ENCODE results near the gene VWA2. TPM values are rescaled to one million over a fixed set of nuclear protein-coding genes. Genes with fewer than 3 reads are reported as not detected.

The VWA2 gene
- total RNA-seq, 1 donor from 2014 or later, result not detected

GRCh38 chr10:114206902-114207301 is 32.2 kb upstream of the VWA2 start:
- TF ChIP-seq CTCF (IDR thresholded peaks at IDR 0.05), result no peak
- POLR2A ChIA-PET, result no interaction called here
- H3K4me3 Mint-ChIP-seq, result no peak overlapping the region
- no peaks in the 10 kb centered on the region for H3K36me3 Mint-ChIP-seq (ENCODE audit: low read depth)
- no peaks in the 10 kb centered on the region for H3K4me1 Mint-ChIP-seq
- H3K27me3 Mint-ChIP-seq, result peaks cover 7% of the 10 kb centered on the region
- CTCF ChIA-PET, result no interaction called here
- no peaks in the 10 kb centered on the region for H3K9me3 Mint-ChIP-seq
- intact Hi-C loops (cut with micrococcal nuclease), result no loop called here
- DNase-seq (no peak), ATAC-seq (ENCODE audit: low read depth) (no peak)
- H3K27ac Mint-ChIP-seq, result no peak overlapping the region

GRCh38 chr10:114207349-114207748 is 31.7 kb upstream of the VWA2 start:
- ATAC-seq (ENCODE audit: low read depth) (no peak), DNase-seq (no peak)
- Mint-ChIP-seq H3K36me3 (ENCODE audit: low read depth) (no peaks in the 10 kb centered on the region), H3K9me3 (no peaks in the 10 kb centered on the region), H3K4me1 (no peaks in the 10 kb centered on the region), H3K4me3 (no peak overlapping the region), H3K27ac (no peak overlapping the region), H3K27me3 (peaks cover 7% of the 10 kb centered on the region)
- ChIA-PET CTCF (no interaction called here), POLR2A (no interaction called here)
- no peak for TF ChIP-seq CTCF (IDR thresholded peaks at IDR 0.05)
- intact Hi-C loops (cut with micrococcal nuclease), result no loop called here

GRCh38 chr10:114208351-114208750 is 30.7 kb upstream of the VWA2 start:
- POLR2A ChIA-PET, result no interaction called here
- no peak for DNase-seq
- no peaks in the 10 kb centered on the region for H3K4me1 Mint-ChIP-seq
- no peak for ATAC-seq (ENCODE audit: low read depth)
- H3K9me3 Mint-ChIP-seq, result no peaks in the 10 kb centered on the region
- CTCF ChIA-PET, result no interaction called here
- H3K27ac Mint-ChIP-seq, result no peak overlapping the region
- H3K27me3 Mint-ChIP-seq, result peaks cover 7% of the 10 kb centered on the region
- no peak overlapping the region for H3K4me3 Mint-ChIP-seq
- no peak for TF ChIP-seq CTCF (IDR thresholded peaks at IDR 0.05)
- H3K36me3 Mint-ChIP-seq (ENCODE audit: low read depth), result no peaks in the 10 kb centered on the region
- intact Hi-C loops (cut with micrococcal nuclease), result no loop called here

- Mint-ChIP-seq H3K9me3 (no peaks in the 10 kb centered on the region), H3K27me3 (peaks cover 5% of the 10 kb centered on the region), H3K36me3 (ENCODE audit: low read depth) (no peaks in the 10 kb centered on the region), H3K4me1 (no peaks in the 10 kb centered on the region), H3K27ac (no peak overlapping the region), H3K4me3 (no peak overlapping the region)
- POLR2A ChIA-PET, result no interaction called here
- CTCF ChIA-PET, result no interaction called here
- ATAC-seq (ENCODE audit: low read depth) (no peak), DNase-seq (no peak)
- intact Hi-C loops (cut with micrococcal nuclease), result no loop called here
- TF ChIP-seq CTCF (IDR thresholded peaks at IDR 0.05), result no peak
Observed at GRCh38 chr10:114212153-114212552, 26.9 kb upstream of the VWA2 start.

- Mint-ChIP-seq H3K27me3 (peaks cover 6% of the 10 kb centered on the region), H3K4me1 (no peaks in the 10 kb centered on the region), H3K4me3 (no peak overlapping the region), H3K9me3 (no peaks in the 10 kb centered on the region), H3K27ac (no peak overlapping the region), H3K36me3 (ENCODE audit: low read depth) (no peaks in the 10 kb centered on the region)
- CTCF ChIA-PET, result no interaction called here
- POLR2A ChIA-PET, result no interaction called here
- no peak for ATAC-seq (ENCODE audit: low read depth)
- no peak for DNase-seq
- TF ChIP-seq CTCF (IDR thresholded peaks at IDR 0.05), result no peak
- intact Hi-C loops (cut with micrococcal nuclease), result no loop called here
Observed at GRCh38 chr10:114215033-114215432, 24.0 kb upstream of the VWA2 start.

Measured in activated B cell treated with CpG ODN at 0.5 μM for 24 hours (primary cell).